ENCODE data around the gene AUTS2.

The AUTS2 gene

GRCh38 chr7:69751026-69751425, 152.8 kb downstream of the AUTS2 start:
- H3K4me1 ChIP-seq (ENCODE audit: control insufficient read depth, insufficient read depth, low read length): no peaks in the 10 kb centered on the region
- H3K4me3 ChIP-seq (ENCODE audit: low read length): no peak overlapping the region
- H3K27ac ChIP-seq (ENCODE audit: low read depth, low read length): no peak overlapping the region
- H3K9ac ChIP-seq (ENCODE audit: low read length): no peak overlapping the region
- H3K36me3 ChIP-seq (ENCODE audit: control insufficient read depth, insufficient read depth, low read length): no peaks in the 10 kb centered on the region
- H3K27me3 ChIP-seq (ENCODE audit: control insufficient read depth, insufficient read depth, low read length): no peaks in the 10 kb centered on the region

GRCh38 chr7:69753981-69754380, 155.7 kb downstream of the AUTS2 start:
- Histone ChIP-seq H3K36me3 (ENCODE audit: control insufficient read depth, insufficient read depth, low read length) (no peaks in the 10 kb centered on the region), H3K27me3 (ENCODE audit: control insufficient read depth, insufficient read depth, low read length) (no peaks in the 10 kb centered on the region), H3K9ac (ENCODE audit: low read length) (no peak overlapping the region), H3K4me3 (ENCODE audit: low read length) (no peak overlapping the region), H3K27ac (ENCODE audit: low read depth, low read length) (no peak overlapping the region), H3K4me1 (ENCODE audit: control insufficient read depth, insufficient read depth, low read length) (no peaks in the 10 kb centered on the region)

GRCh38 chr7:69754476-69754875, 156.2 kb downstream of the AUTS2 start:
- Histone ChIP-seq H3K4me3 (ENCODE audit: low read length) (no peak overlapping the region), H3K4me1 (ENCODE audit: control insufficient read depth, insufficient read depth, low read length) (no peaks in the 10 kb centered on the region), H3K36me3 (ENCODE audit: control insufficient read depth, insufficient read depth, low read length) (no peaks in the 10 kb centered on the region), H3K27me3 (ENCODE audit: control insufficient read depth, insufficient read depth, low read length) (no peaks in the 10 kb centered on the region), H3K27ac (ENCODE audit: low read depth, low read length) (no peak overlapping the region), H3K9ac (ENCODE audit: low read length) (no peak overlapping the region)

- Histone ChIP-seq H3K27ac (ENCODE audit: low read depth, low read length) (no peak overlapping the region), H3K9ac (ENCODE audit: low read length) (no peak overlapping the region), H3K4me1 (ENCODE audit: control insufficient read depth, insufficient read depth, low read length) (no peaks in the 10 kb centered on the region), H3K36me3 (ENCODE audit: control insufficient read depth, insufficient read depth, low read length) (no peaks in the 10 kb centered on the region), H3K27me3 (ENCODE audit: control insufficient read depth, insufficient read depth, low read length) (no peaks in the 10 kb centered on the region), H3K4me3 (ENCODE audit: low read length) (no peak overlapping the region)
These were observed 158.0 kb downstream of the AUTS2 start for GRCh38 chr7:69756235-69756634.

GRCh38 chr7:69757528-69757927, 159.3 kb downstream of the AUTS2 start:
- no peak overlapping the region for H3K9ac ChIP-seq (ENCODE audit: low read length)
- no peaks in the 10 kb centered on the region for H3K36me3 ChIP-seq (ENCODE audit: control insufficient read depth, insufficient read depth, low read length)
- no peak overlapping the region for H3K27ac ChIP-seq (ENCODE audit: low read depth, low read length)
- H3K4me3 ChIP-seq (ENCODE audit: low read length): no peak overlapping the region
- no peaks in the 10 kb centered on the region for H3K4me1 ChIP-seq (ENCODE audit: control insufficient read depth, insufficient read depth, low read length)
- no peaks in the 10 kb centered on the region for H3K27me3 ChIP-seq (ENCODE audit: control insufficient read depth, insufficient read depth, low read length)

GRCh38 chr7:69757981-69758430, 159.7 kb downstream of the AUTS2 start:
- H3K27ac ChIP-seq (ENCODE audit: low read depth, low read length): no peak overlapping the region

GRCh38 chr7:69759373-69759772, 161.1 kb downstream of the AUTS2 start:
- H3K4me3 ChIP-seq (ENCODE audit: low read length): no peak overlapping the region
- no peaks in the 10 kb centered on the region for H3K36me3 ChIP-seq (ENCODE audit: control insufficient read depth, insufficient read depth, low read length)
- no peak overlapping the region for H3K27ac ChIP-seq (ENCODE audit: low read depth, low read length)
- no peaks in the 10 kb centered on the region for H3K27me3 ChIP-seq (ENCODE audit: control insufficient read depth, insufficient read depth, low read length)
- no peaks in the 10 kb centered on the region for H3K4me1 ChIP-seq (ENCODE audit: control insufficient read depth, insufficient read depth, low read length)
- H3K9ac ChIP-seq (ENCODE audit: low read length): no peak overlapping the region

More at GRCh38 chr7:69757981-69758430, 159.7 kb downstream of the AUTS2 start:
- Histone ChIP-seq H3K4me3 (ENCODE audit: low read length) (no peak overlapping the region), H3K4me1 (ENCODE audit: control insufficient read depth, insufficient read depth, low read length) (no peaks in the 10 kb centered on the region), H3K36me3 (ENCODE audit: control insufficient read depth, insufficient read depth, low read length) (no peaks in the 10 kb centered on the region), H3K9ac (ENCODE audit: low read length) (no peak overlapping the region), H3K27me3 (ENCODE audit: control insufficient read depth, insufficient read depth, low read length) (no peaks in the 10 kb centered on the region)

- H3K4me1 ChIP-seq (ENCODE audit: control insufficient read depth, insufficient read depth, low read length): no peaks in the 10 kb centered on the region
- H3K4me3 ChIP-seq (ENCODE audit: low read length): no peak overlapping the region
- H3K9ac ChIP-seq (ENCODE audit: low read length): no peak overlapping the region
- no peaks in the 10 kb centered on the region for H3K36me3 ChIP-seq (ENCODE audit: control insufficient read depth, insufficient read depth, low read length)
- H3K27me3 ChIP-seq (ENCODE audit: control insufficient read depth, insufficient read depth, low read length): no peaks in the 10 kb centered on the region
- H3K27ac ChIP-seq (ENCODE audit: low read depth, low read length): no peak overlapping the region
These were observed 163.1 kb downstream of the AUTS2 start for GRCh38 chr7:69761290-69761922.

GRCh38 chr7:69762821-69763352, 164.6 kb downstream of the AUTS2 start:
- Histone ChIP-seq H3K27me3 (ENCODE audit: control insufficient read depth, insufficient read depth, low read length) (no peaks in the 10 kb centered on the region), H3K27ac (ENCODE audit: low read depth, low read length) (no peak overlapping the region), H3K4me1 (ENCODE audit: control insufficient read depth, insufficient read depth, low read length) (no peaks in the 10 kb centered on the region), H3K36me3 (ENCODE audit: control insufficient read depth, insufficient read depth, low read length) (no peaks in the 10 kb centered on the region), H3K9ac (ENCODE audit: low read length) (no peak overlapping the region), H3K4me3 (ENCODE audit: low read length) (no peak overlapping the region)

- Histone ChIP-seq H3K9ac (ENCODE audit: low read length) (no peak overlapping the region), H3K27ac (ENCODE audit: low read depth, low read length) (no peak overlapping the region), H3K4me1 (ENCODE audit: control insufficient read depth, insufficient read depth, low read length) (no peaks in the 10 kb centered on the region), H3K4me3 (ENCODE audit: low read length) (no peak overlapping the region), H3K27me3 (ENCODE audit: control insufficient read depth, insufficient read depth, low read length) (no peaks in the 10 kb centered on the region), H3K36me3 (ENCODE audit: control insufficient read depth, insufficient read depth, low read length) (no peaks in the 10 kb centered on the region)
These were observed 165.2 kb downstream of the AUTS2 start for GRCh38 chr7:69763513-69763912.

- Histone ChIP-seq H3K27ac (ENCODE audit: low read depth, low read length) (no peak overlapping the region), H3K9ac (ENCODE audit: low read length) (no peak overlapping the region), H3K36me3 (ENCODE audit: control insufficient read depth, insufficient read depth, low read length) (no peaks in the 10 kb centered on the region), H3K27me3 (ENCODE audit: control insufficient read depth, insufficient read depth, low read length) (no peaks in the 10 kb centered on the region), H3K4me3 (ENCODE audit: low read length) (no peak overlapping the region), H3K4me1 (ENCODE audit: control insufficient read depth, insufficient read depth, low read length) (no peaks in the 10 kb centered on the region)
These were observed 165.9 kb downstream of the AUTS2 start for GRCh38 chr7:69764147-69764546.

GRCh38 chr7:69764681-69765080, 166.4 kb downstream of the AUTS2 start:
- H3K4me3 ChIP-seq (ENCODE audit: low read length): no peak overlapping the region
- H3K4me1 ChIP-seq (ENCODE audit: control insufficient read depth, insufficient read depth, low read length): no peaks in the 10 kb centered on the region
- H3K27ac ChIP-seq (ENCODE audit: low read depth, low read length): no peak overlapping the region
- H3K9ac ChIP-seq (ENCODE audit: low read length): no peak overlapping the region
- no peaks in the 10 kb centered on the region for H3K36me3 ChIP-seq (ENCODE audit: control insufficient read depth, insufficient read depth, low read length)
- H3K27me3 ChIP-seq (ENCODE audit: control insufficient read depth, insufficient read depth, low read length): no peaks in the 10 kb centered on the region

- no peaks in the 10 kb centered on the region for H3K36me3 ChIP-seq (ENCODE audit: control insufficient read depth, insufficient read depth, low read length)
- no peak overlapping the region for H3K9ac ChIP-seq (ENCODE audit: low read length)
- H3K27ac ChIP-seq (ENCODE audit: low read depth, low read length): no peak overlapping the region
- H3K4me1 ChIP-seq (ENCODE audit: control insufficient read depth, insufficient read depth, low read length): no peaks in the 10 kb centered on the region
- H3K27me3 ChIP-seq (ENCODE audit: control insufficient read depth, insufficient read depth, low read length): no peaks in the 10 kb centered on the region
- H3K4me3 ChIP-seq (ENCODE audit: low read length): no peak overlapping the region
These were observed 167.6 kb downstream of the AUTS2 start for GRCh38 chr7:69765879-69766278.

Measured in rectal smooth muscle tissue (tissue), 1 donor.